Esophagus (tissue), 2 donors: ENCODE data around the gene SLBP. TPM values are rescaled to one million over a fixed set of nuclear protein-coding genes. Genes with fewer than 3 reads are reported as not detected.
"Not testable (repeated sequence)": the region's sequence is repeated elsewhere in the genome, so short reads cannot be mapped to it uniquely, and the experiment has no call there.

Experiments used
- H3K27ac ChIP-seq, 2 donors: one replicate each; pipeline ENCODE4 v1.5.1; 2013; ENCODE audit warnings: low read depth in 2 of 2, mild to moderate bottlenecking in 2 of 2, inconsistent platforms in 1 of 2, low read length in 1 of 2, moderate library complexity in 1 of 2
- H3K27me3 ChIP-seq, 2 donors: one replicate each; pipeline ENCODE4 v1.6.1; 2013; ENCODE audit warnings: low read length in 2 of 2, control low read depth in 1 of 2, mild to moderate bottlenecking in 1 of 2; ENCODE audit not compliant: insufficient read depth in 2 of 2, control insufficient read depth in 1 of 2
- H3K36me3 ChIP-seq, 2 donors: one replicate each; pipeline ENCODE4 v1.6.1; 2013; ENCODE audit warnings: low read length in 1 of 2; ENCODE audit not compliant: control insufficient read depth in 2 of 2, insufficient read depth in 2 of 2
- H3K4me1 ChIP-seq, 2 donors: one replicate each; pipeline ENCODE4 v1.6.1; 2013; ENCODE audit warnings: low read length in 1 of 2; ENCODE audit not compliant: control insufficient read depth in 2 of 2, insufficient read depth in 2 of 2
- H3K4me3 ChIP-seq, 2 donors: one replicate each; pipeline ENCODE4 v1.5.1; 2013; ENCODE audit warnings: low read length in 2 of 2, mild to moderate bottlenecking in 2 of 2, low read depth in 1 of 2, moderate library complexity in 1 of 2
- H3K9me3 ChIP-seq, 2 donors: one replicate each; pipeline ENCODE4 v1.6.1; 2013; ENCODE audit warnings: mild to moderate bottlenecking in 2 of 2, low read depth in 1 of 2, low read length in 1 of 2, moderate library complexity in 1 of 2; ENCODE audit not compliant: control insufficient read depth in 2 of 2, insufficient read depth in 1 of 2
- WGBS, 2 donors: extraction: QIAGEN DNeasy Blood & Tissue Kit; methylation state at CpG; one replicate each; pipeline ENCODE4 v1.1.7; 2013; 5-methylcytosine and 5-hydroxymethylcytosine counted together
- polyA plus RNA-seq, 2 donors: library from polyadenylated mRNA; stranded (reverse); fragments of 200-250 nt; gene quantifications; one replicate each; pipeline ENCODE4 v1.2.3, GENCODE V29; 2013
- donor health status: healthy with polysubstance abuse.
- donor health status: Bipolar disorder and iron deficiency.

SLBP gene
- polyA plus RNA-seq, 2 donors = 24.9 to 38.5 TPM

GRCh38 chr4:1683261-1683735 is 28.8 kb downstream of the SLBP start:
- Histone ChIP-seq H3K27ac (peak overlapping the region; percentile 64 to 84), H3K9me3 (no peaks in the 10 kb centered on the region), H3K4me1 (peaks cover 3% of the 10 kb centered on the region in 2 donors), H3K36me3 (no peaks in the 10 kb centered on the region), H3K4me3 (peak overlapping the region; percentile 62 to 66), H3K27me3 (no peaks in the 10 kb centered on the region)
- WGBS, 2 donors = 5 to 8% methylated on average over 13 of the region's 13 CpGs

- WGBS, 2 donors = 87 to 89% methylated on average over 13 of the region's 13 CpGs
- peaks cover 3% of the 10 kb centered on the region in 2 donors for H3K4me1 ChIP-seq
- no peaks in the 10 kb centered on the region for H3K36me3 ChIP-seq
- no peaks in the 10 kb centered on the region for H3K27me3 ChIP-seq
- H3K9me3 ChIP-seq = no peaks in the 10 kb centered on the region
- peak overlapping the region in 1 of 2 donors; percentile 66 for H3K4me3 ChIP-seq
- no peak overlapping the region for H3K27ac ChIP-seq
Measured at GRCh38 chr4:1682860-1683259, 29.3 kb downstream of the SLBP start.

- H3K4me3 ChIP-seq = no peak overlapping the region
- 70 to 80% methylated on average over 5 of the region's 5 CpGs for WGBS, 2 donors
- no peak overlapping the region for H3K27ac ChIP-seq
- no peaks in the 10 kb centered on the region for H3K4me1 ChIP-seq
- H3K36me3 ChIP-seq = no peaks in the 10 kb centered on the region
- no peaks in the 10 kb centered on the region for H3K9me3 ChIP-seq
- no peaks in the 10 kb centered on the region for H3K27me3 ChIP-seq
Measured at GRCh38 chr4:1678244-1678643, 33.9 kb downstream of the SLBP start.

- no peak overlapping the region for H3K27ac ChIP-seq
- H3K9me3 ChIP-seq = no peaks in the 10 kb centered on the region
- no peaks in the 10 kb centered on the region for H3K4me1 ChIP-seq
- 72 to 75% methylated on average over 25 of the region's 25 CpGs for WGBS, 2 donors
- H3K4me3 ChIP-seq = no peak overlapping the region
- no peaks in the 10 kb centered on the region for H3K27me3 ChIP-seq
- H3K36me3 ChIP-seq = no peaks in the 10 kb centered on the region
Measured at GRCh38 chr4:1676605-1677525, 35.3 kb downstream of the SLBP start.

- WGBS, 2 donors = 78 to 80% methylated on average over 10 of the region's 10 CpGs
- Histone ChIP-seq H3K4me3 (no peak overlapping the region), H3K9me3 (no peaks in the 10 kb centered on the region), H3K36me3 (no peaks in the 10 kb centered on the region), H3K27me3 (no peaks in the 10 kb centered on the region), H3K4me1 (no peaks in the 10 kb centered on the region), H3K27ac (no peak overlapping the region)
Measured at GRCh38 chr4:1675802-1676137, 36.3 kb downstream of the SLBP start.

GRCh38 chr4:1675136-1675801 is 36.9 kb downstream of the SLBP start:
- WGBS, 2 donors = 83 to 89% methylated on average over 18 to 19 of the region's 19 CpGs
- H3K4me1 ChIP-seq = peaks cover 0 to under 1% of the 10 kb centered on the region in 2 donors
- H3K27me3 ChIP-seq = no peaks in the 10 kb centered on the region

GRCh38 chr4:1674682-1675081 is 37.4 kb downstream of the SLBP start:
- WGBS, 2 donors = 71 to 72% methylated on average over 9 of the region's 9 CpGs
- Histone ChIP-seq H3K27ac (no peak overlapping the region), H3K36me3 (no peaks in the 10 kb centered on the region)

More at GRCh38 chr4:1675136-1675801, 36.9 kb downstream of the SLBP start:
- Histone ChIP-seq H3K27ac (no peak overlapping the region), H3K9me3 (no peaks in the 10 kb centered on the region), H3K36me3 (no peaks in the 10 kb centered on the region), H3K4me3 (no peak overlapping the region)

GRCh38 chr4:1673671-1674070 is 38.4 kb downstream of the SLBP start:
- no peaks in the 10 kb centered on the region for H3K27me3 ChIP-seq

More at GRCh38 chr4:1674682-1675081, 37.4 kb downstream of the SLBP start:
- no peaks in the 10 kb centered on the region for H3K27me3 ChIP-seq
- H3K4me3 ChIP-seq = no peak overlapping the region
- peaks cover 0 to 3% of the 10 kb centered on the region in 2 donors for H3K4me1 ChIP-seq
- H3K9me3 ChIP-seq = no peaks in the 10 kb centered on the region

GRCh38 chr4:1671011-1671410 is 41.1 kb downstream of the SLBP start:
- not testable (repeated sequence) for H3K4me3 ChIP-seq
- WGBS, 2 donors = 93 to 94% methylated on average over 20 of the region's 20 CpGs

More at GRCh38 chr4:1673671-1674070, 38.4 kb downstream of the SLBP start:
- no peaks in the 10 kb centered on the region for H3K9me3 ChIP-seq
- WGBS, 2 donors = 86 to 88% methylated on average over 20 of the region's 20 CpGs
- peaks cover 0 to 3% of the 10 kb centered on the region in 2 donors for H3K4me1 ChIP-seq
- no peak overlapping the region for H3K4me3 ChIP-seq
- H3K27ac ChIP-seq = no peak overlapping the region
- H3K36me3 ChIP-seq = no peaks in the 10 kb centered on the region

More at GRCh38 chr4:1671011-1671410, 41.1 kb downstream of the SLBP start:
- not testable (repeated sequence) for H3K27ac ChIP-seq, H3K9me3 ChIP-seq, H3K36me3 ChIP-seq, H3K4me1 ChIP-seq, H3K27me3 ChIP-seq
